GM12801 (cell line): ENCODE data around the gene ST6GALNAC5.

Source experiments
- CTCF ChIP-seq: IDR thresholded peaks from one replicate; pipeline ENCODE4 v1.5.1; 2011; ENCODE audit warnings: control low read depth; ENCODE audit not compliant: insufficient read length; ENCODE audit errors: extremely low read depth

ST6GALNAC5 gene

GRCh38 chr1:76881762-76882161 lies 14.5 kb downstream of the ST6GALNAC5 start:
- TF ChIP-seq CTCF = no peak

- TF ChIP-seq CTCF = no peak
Measured at GRCh38 chr1:76891931-76892622, 24.8 kb downstream of the ST6GALNAC5 start.

DNA sequence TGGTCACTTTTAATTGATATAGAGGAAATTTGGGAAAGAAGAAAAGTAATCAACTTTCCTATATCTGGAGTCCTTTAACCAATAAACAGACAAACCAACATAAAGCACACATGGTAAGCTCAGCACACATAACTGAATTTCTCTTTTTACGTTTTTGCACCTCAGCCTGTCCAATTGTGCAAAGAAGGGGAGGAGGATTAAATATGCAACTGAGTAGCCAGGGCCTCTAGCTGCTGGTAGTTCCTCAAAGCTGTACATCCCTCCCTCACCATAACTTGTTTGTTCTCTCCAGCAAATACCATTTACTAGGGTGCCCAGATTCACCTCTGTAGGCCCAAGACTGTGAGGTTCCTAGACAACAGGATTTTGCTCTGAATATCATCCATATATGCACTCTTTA lies 25.4 kb downstream of the ST6GALNAC5 start:
- TF ChIP-seq CTCF = no peak

DNA sequence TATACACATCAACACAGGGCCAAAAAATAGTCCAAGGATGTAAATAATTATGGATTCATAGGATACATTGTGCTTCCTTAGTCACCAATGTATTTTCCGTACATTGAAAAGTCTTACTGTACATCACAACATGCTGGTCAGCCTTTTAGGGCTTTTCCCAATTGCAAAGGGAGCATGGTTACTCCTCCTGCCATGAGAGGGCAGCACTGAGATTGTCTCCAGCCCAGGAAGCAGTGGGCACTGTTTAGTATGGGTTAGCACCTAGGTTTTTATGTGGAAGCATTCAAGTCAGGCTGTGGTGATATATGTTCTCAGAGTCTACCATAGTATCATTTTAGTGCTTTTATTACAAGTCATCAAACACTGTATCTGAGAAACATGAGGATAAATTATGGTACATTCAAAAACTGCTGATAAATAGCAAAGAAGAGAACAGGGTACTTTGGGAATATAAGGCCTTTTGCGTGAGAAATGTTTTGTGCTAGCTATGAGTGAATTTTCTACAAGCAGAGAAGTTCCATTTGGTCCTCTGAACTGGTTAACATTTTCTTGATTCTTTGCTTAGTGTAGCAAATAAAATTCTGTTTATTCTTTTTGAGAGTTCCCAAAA lies 34.0 kb downstream of the ST6GALNAC5 start:
- TF ChIP-seq CTCF = no peak

DNA sequence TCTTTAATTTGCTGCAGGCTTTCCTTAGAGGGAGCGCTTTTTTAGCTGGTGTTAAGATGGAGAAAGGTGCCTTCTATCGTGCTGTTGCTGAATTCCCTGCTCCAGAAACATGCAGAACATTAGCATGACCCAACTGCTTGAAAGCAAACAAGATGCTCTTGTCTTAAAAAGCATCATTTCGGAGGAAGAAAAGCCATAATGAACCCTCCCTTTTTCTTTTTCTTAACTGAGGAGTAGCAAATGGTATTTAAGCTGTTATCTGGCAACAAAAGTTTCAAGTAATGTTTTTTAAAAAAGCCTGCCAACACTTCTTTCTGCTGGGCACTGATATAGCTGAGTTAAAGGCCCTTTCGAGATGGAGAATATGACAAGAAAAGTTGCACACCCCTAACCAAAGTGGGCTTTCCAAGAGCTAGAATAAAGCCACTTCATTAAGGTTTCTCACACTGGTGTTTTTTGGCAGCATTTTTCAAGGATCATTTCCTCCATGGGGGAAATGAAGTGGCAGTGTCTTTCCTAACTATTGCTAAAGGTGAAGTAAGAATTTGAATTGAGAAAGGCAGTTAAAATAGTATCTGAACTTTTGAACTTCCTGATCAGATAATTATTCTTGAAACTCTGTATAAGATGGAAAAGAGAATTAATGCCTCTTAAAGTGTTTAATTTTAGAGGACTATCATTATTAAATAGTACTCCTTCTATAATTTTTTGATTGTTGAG lies 38.8 kb downstream of the ST6GALNAC5 start:
- TF ChIP-seq CTCF = no peak

GRCh38 chr1:76909311-76909710 lies 42.0 kb downstream of the ST6GALNAC5 start:
- TF ChIP-seq CTCF = no peak

DNA sequence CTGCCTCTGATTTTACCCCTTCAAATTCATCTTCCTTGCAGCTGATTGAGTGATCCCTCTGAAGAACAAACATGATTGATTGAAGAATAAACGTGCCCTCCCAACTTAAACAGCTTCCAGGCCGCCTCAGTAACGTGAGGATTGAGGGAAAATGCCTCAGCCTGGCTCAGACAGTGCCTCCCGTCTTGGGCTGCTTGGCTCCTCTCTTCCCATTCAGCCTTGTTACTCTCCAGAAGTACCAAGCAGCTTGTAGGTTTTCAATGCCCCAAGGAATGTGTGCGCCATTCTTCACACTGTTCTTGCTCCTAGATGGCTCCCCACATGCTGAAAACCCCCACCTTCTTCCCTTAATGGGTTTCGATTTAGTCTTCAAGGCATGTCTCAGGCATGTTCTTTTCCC lies 51.8 kb downstream of the ST6GALNAC5 start:
- TF ChIP-seq CTCF = no peak
